ENCODE measurements around the gene NDUFA8.

DNA sequence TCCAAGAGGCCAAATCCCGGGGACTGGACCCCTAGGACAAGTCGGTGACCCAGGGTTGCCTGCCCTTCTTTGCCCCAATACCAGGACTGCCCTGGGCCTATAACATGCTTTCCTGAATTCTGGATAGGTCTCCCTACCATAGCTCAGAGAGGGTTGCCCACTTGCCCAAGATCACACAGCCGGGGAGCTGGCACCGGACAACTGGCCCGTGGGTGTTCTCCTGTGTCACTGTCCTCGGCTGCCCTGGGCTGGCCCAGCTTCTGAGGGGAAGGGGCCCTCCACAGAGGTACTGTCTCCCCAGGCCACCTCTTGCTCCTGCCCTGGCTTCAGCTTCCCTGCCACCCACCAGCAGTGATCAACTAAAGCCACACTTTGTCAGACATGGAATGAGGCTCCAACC lies 37.6 kb downstream of the NDUFA8 start:
- TF ChIP-seq, protein P1, sequence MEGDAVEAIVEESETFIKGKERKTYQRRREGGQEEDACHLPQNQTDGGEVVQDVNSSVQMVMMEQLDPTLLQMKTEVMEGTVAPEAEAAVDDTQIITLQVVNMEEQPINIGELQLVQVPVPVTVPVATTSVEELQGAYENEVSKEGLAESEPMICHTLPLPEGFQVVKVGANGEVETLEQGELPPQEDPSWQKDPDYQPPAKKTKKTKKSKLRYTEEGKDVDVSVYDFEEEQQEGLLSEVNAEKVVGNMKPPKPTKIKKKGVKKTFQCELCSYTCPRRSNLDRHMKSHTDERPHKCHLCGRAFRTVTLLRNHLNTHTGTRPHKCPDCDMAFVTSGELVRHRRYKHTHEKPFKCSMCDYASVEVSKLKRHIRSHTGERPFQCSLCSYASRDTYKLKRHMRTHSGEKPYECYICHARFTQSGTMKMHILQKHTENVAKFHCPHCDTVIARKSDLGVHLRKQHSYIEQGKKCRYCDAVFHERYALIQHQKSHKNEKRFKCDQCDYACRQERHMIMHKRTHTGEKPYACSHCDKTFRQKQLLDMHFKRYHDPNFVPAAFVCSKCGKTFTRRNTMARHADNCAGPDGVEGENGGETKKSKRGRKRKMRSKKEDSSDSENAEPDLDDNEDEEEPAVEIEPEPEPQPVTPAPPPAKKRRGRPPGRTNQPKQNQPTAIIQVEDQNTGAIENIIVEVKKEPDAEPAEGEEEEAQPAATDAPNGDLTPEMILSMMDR (IDR thresholded peaks at IDR 0.05) = no peak
- TF ChIP-seq EP300 (IDR thresholded peaks at IDR 0.05) = no peak
- no peak for TF ChIP-seq POLR2A (IDR thresholded peaks at IDR 0.05)
